Measurements from ENCODE around the gene GPR35.
A peak's percentile ranks its signal among the peaks of the same experiment; 100 is the strongest.

Gene GPR35

GRCh38 chr2:240589850-240590525 is 35.3 kb upstream of the GPR35 start:
- no peak for DNase-seq

- DNase-seq, result no peak
Measured at GRCh38 chr2:240590681-240591111, 34.6 kb upstream of the GPR35 start.

GRCh38 chr2:240591226-240591625 is 34.1 kb upstream of the GPR35 start:
- DNase-seq, result no peak

GRCh38 chr2:240591784-240592183 is 33.5 kb upstream of the GPR35 start:
- DNase-seq, result no peak

- no peak for DNase-seq
Measured at GRCh38 chr2:240593026-240593702, 32.1 kb upstream of the GPR35 start.

- no peak for DNase-seq
Measured at GRCh38 chr2:240593703-240594451, 31.4 kb upstream of the GPR35 start.

GRCh38 chr2:240594511-240595380 is 30.5 kb upstream of the GPR35 start:
- DNase-seq, result no peak

GRCh38 chr2:240595381-240596079 is 29.8 kb upstream of the GPR35 start:
- peak; percentile 64 to 69 for DNase-seq

GRCh38 chr2:240596080-240596460 is 29.2 kb upstream of the GPR35 start:
- DNase-seq, result no peak

GRCh38 chr2:240596491-240596931 is 28.8 kb upstream of the GPR35 start:
- no peak for DNase-seq

- no peak for DNase-seq
Measured at GRCh38 chr2:240597054-240597418, 28.2 kb upstream of the GPR35 start.

- no peak for DNase-seq
Measured at GRCh38 chr2:240597419-240598181, 27.7 kb upstream of the GPR35 start.

GRCh38 chr2:240598311-240598911 is 26.9 kb upstream of the GPR35 start:
- DNase-seq, result no peak

- no peak for DNase-seq
Measured at GRCh38 chr2:240599141-240599583, 26.1 kb upstream of the GPR35 start.

GRCh38 chr2:240600451-240600961 is 24.8 kb upstream of the GPR35 start:
- no peak for DNase-seq

- DNase-seq, result no peak
Measured at GRCh38 chr2:240601061-240601830, 24.0 kb upstream of the GPR35 start.

- DNase-seq, result no peak
Measured at GRCh38 chr2:240601831-240602160, 23.5 kb upstream of the GPR35 start.

GRCh38 chr2:240602266-240603050 is 22.8 kb upstream of the GPR35 start:
- no peak for DNase-seq

Data from activated T-cell treated with anti-CD3 and anti-CD28 coated beads, Interleukin-2, amount 50 U/mL, for 48 hours (primary cell).